Measurements from ENCODE around the gene GALNT17.

GALNT17 gene

DNA sequence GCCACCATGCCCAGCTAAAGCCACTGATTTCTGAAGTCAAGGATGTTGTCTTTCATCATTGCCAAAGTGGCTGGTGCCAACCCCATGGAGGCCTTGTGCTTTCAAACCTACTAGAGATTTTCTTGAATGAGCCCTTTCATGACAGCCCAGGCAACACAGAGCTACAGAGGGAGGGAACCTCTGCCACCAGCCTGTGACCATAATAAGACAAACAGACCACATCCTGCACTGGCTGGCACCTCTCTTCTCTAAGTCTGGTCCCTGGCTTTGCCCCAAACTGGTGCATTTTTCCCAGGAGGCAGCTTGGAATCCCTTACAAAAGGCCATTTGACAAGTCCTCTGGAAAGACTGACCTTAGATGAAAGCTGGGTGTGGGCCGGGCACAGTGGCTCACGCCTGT is 348.8 kb downstream of the GALNT17 start:
- DNase-seq (ENCODE audit: low read depth): no peak
- TF ChIP-seq, protein P1, sequence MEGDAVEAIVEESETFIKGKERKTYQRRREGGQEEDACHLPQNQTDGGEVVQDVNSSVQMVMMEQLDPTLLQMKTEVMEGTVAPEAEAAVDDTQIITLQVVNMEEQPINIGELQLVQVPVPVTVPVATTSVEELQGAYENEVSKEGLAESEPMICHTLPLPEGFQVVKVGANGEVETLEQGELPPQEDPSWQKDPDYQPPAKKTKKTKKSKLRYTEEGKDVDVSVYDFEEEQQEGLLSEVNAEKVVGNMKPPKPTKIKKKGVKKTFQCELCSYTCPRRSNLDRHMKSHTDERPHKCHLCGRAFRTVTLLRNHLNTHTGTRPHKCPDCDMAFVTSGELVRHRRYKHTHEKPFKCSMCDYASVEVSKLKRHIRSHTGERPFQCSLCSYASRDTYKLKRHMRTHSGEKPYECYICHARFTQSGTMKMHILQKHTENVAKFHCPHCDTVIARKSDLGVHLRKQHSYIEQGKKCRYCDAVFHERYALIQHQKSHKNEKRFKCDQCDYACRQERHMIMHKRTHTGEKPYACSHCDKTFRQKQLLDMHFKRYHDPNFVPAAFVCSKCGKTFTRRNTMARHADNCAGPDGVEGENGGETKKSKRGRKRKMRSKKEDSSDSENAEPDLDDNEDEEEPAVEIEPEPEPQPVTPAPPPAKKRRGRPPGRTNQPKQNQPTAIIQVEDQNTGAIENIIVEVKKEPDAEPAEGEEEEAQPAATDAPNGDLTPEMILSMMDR (IDR thresholded peaks at IDR 0.05; ENCODE audit: control insufficient read depth, insufficient read depth, low read depth, low read length, missing control alignments): no peak
- H3K4me3 ChIP-seq (ENCODE audit: control insufficient read depth, low read depth, low read length): no peak overlapping the region

DNA sequence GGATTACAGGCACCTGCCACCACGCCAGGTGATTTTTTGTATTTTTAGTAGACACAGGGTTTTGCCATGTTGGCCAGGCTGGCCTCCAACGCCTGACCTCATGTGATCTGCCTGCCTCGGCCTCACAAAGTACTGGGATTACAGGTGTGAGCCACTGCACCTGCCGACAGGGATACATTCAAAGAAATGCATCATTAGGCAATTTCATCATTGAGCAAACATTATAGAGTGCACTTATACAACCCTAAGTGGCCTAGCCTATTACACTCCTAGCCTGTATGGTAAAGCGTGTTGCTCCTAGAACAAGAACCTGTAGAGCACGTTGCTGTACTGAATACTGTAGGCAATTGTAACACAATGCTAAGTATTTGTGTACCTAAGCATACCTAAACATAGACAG is 350.3 kb downstream of the GALNT17 start:
- TF ChIP-seq, protein P1 (IDR thresholded peaks at IDR 0.05; ENCODE audit: control insufficient read depth, insufficient read depth, low read depth, low read length, missing control alignments): no peak
- no peak for DNase-seq (ENCODE audit: low read depth)
- no peak overlapping the region for H3K4me3 ChIP-seq (ENCODE audit: control insufficient read depth, low read depth, low read length)

DNA sequence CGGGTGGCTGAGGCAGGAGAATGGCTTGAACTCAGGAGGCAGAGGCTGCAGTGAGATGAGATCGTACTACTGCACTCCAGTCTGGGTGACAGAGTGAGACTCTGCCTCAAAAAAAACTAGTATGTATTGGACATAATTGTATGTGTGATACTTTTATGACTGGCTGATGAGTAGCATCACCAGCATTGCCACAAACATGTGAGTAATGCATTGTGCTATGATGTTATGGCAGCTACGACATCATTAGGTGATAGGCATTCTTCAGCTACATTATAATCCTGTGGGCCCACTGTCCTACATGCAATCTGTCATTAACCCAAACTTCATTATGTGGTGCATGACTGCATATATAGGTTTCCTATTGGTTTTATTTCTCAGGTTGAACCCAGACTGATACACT is 352.4 kb downstream of the GALNT17 start:
- H3K4me3 ChIP-seq (ENCODE audit: control insufficient read depth, low read depth, low read length): no peak overlapping the region
- TF ChIP-seq, protein P1 (IDR thresholded peaks at IDR 0.05; ENCODE audit: control insufficient read depth, insufficient read depth, low read depth, low read length, missing control alignments): no peak
- no peak for DNase-seq (ENCODE audit: low read depth)

DNA sequence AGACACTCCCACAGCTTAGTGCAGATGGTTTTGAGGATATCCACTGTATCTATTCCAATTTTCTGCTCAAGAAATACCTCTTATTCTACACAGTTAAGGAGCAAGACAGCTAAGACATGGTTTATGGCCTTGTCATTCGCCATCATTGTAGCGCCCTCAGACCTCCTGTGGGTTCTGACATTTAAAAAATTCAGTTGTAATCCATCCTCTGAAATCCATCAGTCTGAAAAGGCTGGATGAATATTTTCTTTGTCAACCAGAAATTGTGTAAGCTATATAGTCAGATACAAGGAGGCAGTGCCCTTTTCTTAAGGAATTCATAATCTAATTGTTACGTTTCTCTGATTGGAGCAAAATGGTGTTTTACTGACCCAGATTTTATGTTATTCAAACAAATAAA is 353.6 kb downstream of the GALNT17 start:
- DNase-seq (ENCODE audit: low read depth): no peak
- H3K4me3 ChIP-seq (ENCODE audit: control insufficient read depth, low read depth, low read length): no peak overlapping the region
- TF ChIP-seq, protein P1 (IDR thresholded peaks at IDR 0.05; ENCODE audit: control insufficient read depth, insufficient read depth, low read depth, low read length, missing control alignments): no peak

DNA sequence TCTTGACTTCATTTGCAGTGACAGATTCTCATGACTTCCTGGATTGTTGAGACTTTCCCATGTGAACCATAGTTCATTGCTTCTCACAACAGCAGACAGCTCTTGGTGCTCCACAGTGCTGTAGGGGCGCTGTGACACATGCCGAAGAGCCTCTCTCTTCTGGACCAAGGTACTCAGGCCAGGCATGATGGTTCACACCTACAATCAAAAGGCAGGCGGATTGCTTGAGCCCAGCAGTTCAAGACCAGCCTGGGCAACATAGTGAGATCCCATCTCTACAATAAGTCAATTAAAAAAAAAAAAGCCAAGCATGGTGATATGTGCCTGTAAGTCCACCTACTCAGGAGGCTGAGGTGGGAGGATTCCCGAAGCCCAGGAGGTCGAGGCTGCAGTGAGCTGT is 354.5 kb downstream of the GALNT17 start:
- no peak for DNase-seq (ENCODE audit: low read depth)
- TF ChIP-seq, protein P1 (IDR thresholded peaks at IDR 0.05; ENCODE audit: control insufficient read depth, insufficient read depth, low read depth, low read length, missing control alignments): no peak
- no peak overlapping the region for H3K4me3 ChIP-seq (ENCODE audit: control insufficient read depth, low read depth, low read length)

DNA sequence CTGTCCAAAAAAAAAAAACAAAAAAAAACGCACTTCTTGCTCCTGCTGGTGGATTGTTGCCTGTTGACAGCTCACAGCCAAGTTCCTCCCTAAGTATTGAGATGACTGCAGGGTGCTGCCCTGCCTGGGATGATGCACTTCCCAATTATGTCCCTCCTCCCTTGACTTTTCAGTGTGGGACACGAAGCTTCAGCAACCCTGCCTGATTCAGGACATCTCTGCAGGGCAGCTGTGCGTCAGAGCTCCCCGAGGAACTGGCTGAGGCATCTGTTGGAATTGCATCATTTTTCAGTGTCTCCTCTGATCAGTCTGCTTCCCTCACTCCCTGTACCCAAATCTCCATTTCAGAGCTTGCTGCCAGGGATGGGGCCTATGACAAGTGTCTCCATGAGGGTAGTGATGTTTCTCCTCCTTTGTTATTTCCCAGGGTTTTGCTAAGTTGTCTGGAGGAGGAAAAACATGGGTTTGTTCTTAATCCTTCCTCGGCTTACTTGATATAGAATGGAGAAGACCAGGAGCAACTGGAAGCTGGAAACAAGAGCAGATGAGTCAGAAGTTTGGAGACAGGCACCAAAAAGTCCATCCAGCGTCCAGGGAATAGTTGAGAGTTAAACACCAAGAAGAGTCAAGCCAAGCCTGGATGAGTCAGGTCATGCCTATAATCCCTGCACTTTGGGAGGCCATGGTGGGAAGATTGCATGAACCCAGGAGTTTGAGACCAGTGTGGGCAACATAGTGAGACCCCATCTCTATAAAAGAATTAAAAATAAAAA is 355.1 kb downstream of the GALNT17 start:
- TF ChIP-seq, protein P1 (IDR thresholded peaks at IDR 0.05; ENCODE audit: control insufficient read depth, insufficient read depth, low read depth, low read length, missing control alignments): no peak
- no peak for DNase-seq (ENCODE audit: low read depth)
- no peak overlapping the region for H3K4me3 ChIP-seq (ENCODE audit: control insufficient read depth, low read depth, low read length)
